Esophagus (tissue), 2 donors: ENCODE results near the gene EMSY. TPM values are rescaled to one million over a fixed set of nuclear protein-coding genes. Genes with fewer than 3 reads are reported as not detected.

Source experiments
- H3K27ac ChIP-seq, 2 donors: one replicate each; pipeline ENCODE4 v1.5.1; 2013; ENCODE audit warnings: low read depth in 2 of 2, mild to moderate bottlenecking in 2 of 2, inconsistent platforms in 1 of 2, low read length in 1 of 2, moderate library complexity in 1 of 2
- H3K27me3 ChIP-seq, 2 donors: one replicate each; pipeline ENCODE4 v1.6.1; 2013; ENCODE audit warnings: low read length in 2 of 2, control low read depth in 1 of 2, mild to moderate bottlenecking in 1 of 2; ENCODE audit not compliant: insufficient read depth in 2 of 2, control insufficient read depth in 1 of 2
- H3K36me3 ChIP-seq, 2 donors: one replicate each; pipeline ENCODE4 v1.6.1; 2013; ENCODE audit warnings: low read length in 1 of 2; ENCODE audit not compliant: control insufficient read depth in 2 of 2, insufficient read depth in 2 of 2
- H3K4me1 ChIP-seq, 2 donors: one replicate each; pipeline ENCODE4 v1.6.1; 2013; ENCODE audit warnings: low read length in 1 of 2; ENCODE audit not compliant: control insufficient read depth in 2 of 2, insufficient read depth in 2 of 2
- H3K4me3 ChIP-seq, 2 donors: one replicate each; pipeline ENCODE4 v1.5.1; 2013; ENCODE audit warnings: low read length in 2 of 2, mild to moderate bottlenecking in 2 of 2, low read depth in 1 of 2, moderate library complexity in 1 of 2
- H3K9me3 ChIP-seq, 2 donors: one replicate each; pipeline ENCODE4 v1.6.1; 2013; ENCODE audit warnings: mild to moderate bottlenecking in 2 of 2, low read depth in 1 of 2, low read length in 1 of 2, moderate library complexity in 1 of 2; ENCODE audit not compliant: control insufficient read depth in 2 of 2, insufficient read depth in 1 of 2
- WGBS, 2 donors: extraction: QIAGEN DNeasy Blood & Tissue Kit; methylation state at CpG; one replicate each; pipeline ENCODE4 v1.1.7; 2013; 5-methylcytosine and 5-hydroxymethylcytosine counted together
- polyA plus RNA-seq, 2 donors: library from polyadenylated mRNA; stranded (reverse); fragments of 200-250 nt; gene quantifications; one replicate each; pipeline ENCODE4 v1.2.3, GENCODE V29; 2013
- donor health status: healthy with polysubstance abuse.
- donor health status: Bipolar disorder and iron deficiency.

The EMSY gene
- polyA plus RNA-seq, 2 donors = 4.4 to 4.6 TPM

DNA sequence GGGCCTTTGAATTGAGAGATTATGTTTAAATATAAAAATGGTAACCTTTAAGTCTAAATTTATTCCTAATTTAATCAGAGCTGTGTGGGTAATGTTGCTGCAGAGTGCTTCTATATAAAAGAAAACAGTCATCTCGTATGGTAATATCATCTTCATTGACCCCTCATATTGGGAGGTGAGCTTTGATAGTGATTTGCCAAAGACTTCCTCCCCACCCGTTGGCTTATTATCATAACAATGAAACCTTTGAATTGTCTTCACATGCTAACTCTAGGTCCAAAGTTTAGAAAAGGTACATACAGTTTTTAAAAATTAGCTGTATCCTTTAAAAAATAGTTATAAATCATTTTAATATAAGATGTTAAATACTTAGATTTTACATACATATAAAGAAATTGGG lies 3.7 kb downstream of the EMSY start:
- no peaks in the 10 kb centered on the region for H3K27me3 ChIP-seq
- no peak overlapping the region for H3K4me3 ChIP-seq
- no peak overlapping the region for H3K27ac ChIP-seq
- peaks cover 0 to 2% of the 10 kb centered on the region in 2 donors for H3K4me1 ChIP-seq
- no peaks in the 10 kb centered on the region for H3K9me3 ChIP-seq
- H3K36me3 ChIP-seq = no peaks in the 10 kb centered on the region
- WGBS, 2 donors = 37 to 61% methylated on average over 2 of the region's 2 CpGs

DNA sequence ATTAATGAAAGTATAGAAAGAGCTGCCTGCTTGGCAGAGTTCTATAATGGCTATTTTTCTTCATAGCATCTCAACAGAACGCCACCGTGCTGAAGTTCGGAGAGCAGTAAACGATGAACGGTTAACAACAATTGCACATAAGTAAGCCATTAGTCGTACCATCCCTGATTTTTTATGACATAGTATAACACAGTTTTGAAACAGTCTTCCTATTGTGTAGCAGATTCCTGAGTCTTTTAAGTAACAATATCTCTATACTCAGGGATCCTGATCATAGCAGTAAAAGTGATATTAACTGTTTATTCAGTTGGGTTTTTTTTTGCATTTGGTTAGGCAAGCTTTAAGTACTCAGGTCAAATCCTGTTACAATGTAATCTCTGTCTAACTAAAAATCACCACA lies 8.4 kb downstream of the EMSY start:
- H3K27ac ChIP-seq = no peak overlapping the region
- H3K27me3 ChIP-seq = no peaks in the 10 kb centered on the region
- no peaks in the 10 kb centered on the region for H3K4me1 ChIP-seq
- no peaks in the 10 kb centered on the region for H3K9me3 ChIP-seq
- WGBS, 2 donors = 91 to 93% methylated on average over 6 of the region's 6 CpGs
- peaks cover 0 to 2% of the 10 kb centered on the region in 2 donors for H3K36me3 ChIP-seq
- no peak overlapping the region for H3K4me3 ChIP-seq

DNA sequence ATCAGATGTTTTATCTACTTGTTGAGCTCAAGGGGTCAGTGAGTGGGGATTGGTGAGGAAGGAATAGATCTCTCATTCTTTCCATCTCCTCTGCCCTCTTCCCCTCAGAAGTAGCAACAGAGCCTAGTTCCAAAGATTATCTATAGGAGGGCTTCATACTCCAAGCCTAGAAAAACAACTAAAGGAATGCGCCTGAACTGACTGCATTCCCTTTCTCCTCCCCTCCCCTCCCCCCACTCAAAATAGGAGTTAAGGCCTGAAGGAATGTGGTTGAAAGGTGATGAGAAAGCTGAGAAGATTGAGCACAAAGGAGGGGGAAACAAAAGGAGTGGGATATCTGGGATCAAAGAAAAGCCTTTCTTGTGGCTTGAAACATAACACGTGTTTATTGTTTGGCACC lies 10.5 kb downstream of the EMSY start:
- Histone ChIP-seq H3K27me3 (no peaks in the 10 kb centered on the region), H3K27ac (no peak overlapping the region), H3K9me3 (no peaks in the 10 kb centered on the region), H3K4me3 (no peak overlapping the region), H3K4me1 (no peaks in the 10 kb centered on the region), H3K36me3 (peaks cover 0 to 2% of the 10 kb centered on the region in 2 donors)
- 68 to 74% methylated on average over 2 of the region's 2 CpGs for WGBS, 2 donors

DNA sequence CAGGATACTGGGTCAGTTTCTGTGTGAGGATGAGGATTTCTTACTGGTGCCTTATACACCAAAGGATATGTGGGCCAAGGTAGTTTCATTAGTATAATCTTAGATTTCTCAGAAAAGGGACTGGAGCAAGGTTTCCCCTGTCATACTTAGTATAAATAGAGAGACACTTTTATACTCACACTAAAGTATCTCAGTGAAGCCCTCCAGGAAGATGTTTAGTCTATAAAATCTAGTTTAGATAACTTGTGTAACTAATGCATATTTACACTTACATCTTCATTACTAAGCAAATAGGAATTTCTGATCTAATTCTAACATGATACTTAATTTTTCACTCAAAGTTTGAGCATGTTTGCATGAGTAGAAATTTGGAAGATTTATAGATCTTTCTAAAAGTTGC lies 11.1 kb downstream of the EMSY start:
- H3K4me1 ChIP-seq = no peaks in the 10 kb centered on the region
- no peaks in the 10 kb centered on the region for H3K27me3 ChIP-seq
- H3K4me3 ChIP-seq = no peak overlapping the region
- H3K36me3 ChIP-seq = peaks cover 0 to 2% of the 10 kb centered on the region in 2 donors
- H3K9me3 ChIP-seq = no peaks in the 10 kb centered on the region
- no peak overlapping the region for H3K27ac ChIP-seq

DNA sequence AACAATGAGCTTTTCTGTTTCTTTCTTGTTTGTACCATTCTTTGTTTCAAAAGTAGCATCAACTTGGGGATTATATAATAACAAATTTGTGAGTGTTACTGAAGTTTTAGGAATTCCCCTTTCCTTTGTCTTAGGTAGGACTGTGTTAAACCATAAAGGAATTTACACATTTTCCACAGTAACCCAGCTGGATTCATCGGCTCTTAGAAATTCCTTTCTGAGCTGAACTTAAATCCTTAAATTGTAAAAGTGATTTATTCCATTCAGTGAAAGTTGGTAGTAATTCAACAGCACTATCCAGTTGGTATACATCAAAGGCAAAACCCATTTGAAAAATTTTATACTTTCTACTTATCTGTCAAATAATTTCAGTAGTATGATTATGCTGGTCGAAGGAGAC lies 11.8 kb downstream of the EMSY start:
- no peak overlapping the region for H3K4me3 ChIP-seq
- peaks cover 0 to 2% of the 10 kb centered on the region in 2 donors for H3K36me3 ChIP-seq
- no peaks in the 10 kb centered on the region for H3K27me3 ChIP-seq
- no peak overlapping the region for H3K27ac ChIP-seq
- H3K9me3 ChIP-seq = no peaks in the 10 kb centered on the region
- 60 to 69% methylated on average over 2 of the region's 2 CpGs for WGBS, 2 donors
- no peaks in the 10 kb centered on the region for H3K4me1 ChIP-seq

DNA sequence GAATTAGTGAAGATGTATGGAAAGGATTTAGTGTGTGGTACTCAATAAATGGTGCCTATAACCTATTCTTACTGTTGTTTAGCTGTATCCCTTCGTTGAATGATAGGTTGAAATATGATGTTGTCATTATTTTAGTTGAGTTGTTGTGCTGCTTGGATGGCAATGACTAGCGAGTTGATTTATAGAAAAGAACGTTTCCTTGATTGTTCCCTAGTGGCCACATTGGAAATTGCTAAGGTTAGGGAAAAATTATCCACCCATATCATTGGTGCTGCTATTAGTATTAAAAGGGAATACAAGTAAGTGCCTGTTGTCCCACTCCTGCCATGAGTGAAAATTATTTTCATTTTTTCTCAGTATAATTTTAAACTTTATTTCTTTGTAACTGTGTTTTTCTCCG lies 14.5 kb downstream of the EMSY start:
- Histone ChIP-seq H3K27me3 (no peaks in the 10 kb centered on the region), H3K4me3 (no peak overlapping the region), H3K9me3 (no peaks in the 10 kb centered on the region), H3K36me3 (peaks cover 0 to 2% of the 10 kb centered on the region in 2 donors), H3K4me1 (no peaks in the 10 kb centered on the region), H3K27ac (no peak overlapping the region)
- WGBS, 2 donors = 66 to 72% methylated on average over 4 of the region's 4 CpGs

DNA sequence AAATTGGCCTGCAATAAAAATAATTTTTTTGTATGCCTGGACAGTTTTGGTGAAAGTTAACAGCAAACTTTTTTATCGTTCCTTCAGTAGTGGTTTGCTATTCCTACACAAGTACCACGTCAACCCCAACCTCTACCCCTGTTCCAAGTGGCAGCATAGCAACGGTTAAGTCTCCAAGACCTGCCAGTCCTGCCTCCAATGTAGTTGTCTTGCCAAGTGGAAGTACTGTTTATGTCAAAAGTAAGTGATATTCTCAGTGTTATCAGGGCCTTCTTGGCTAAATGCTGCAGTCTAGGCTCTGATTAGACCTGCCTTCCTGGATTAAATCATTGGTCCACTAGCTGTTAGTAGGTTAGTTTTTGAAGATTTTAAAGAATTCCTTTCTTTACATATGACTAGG lies 15.0 kb downstream of the EMSY start:
- no peaks in the 10 kb centered on the region for H3K9me3 ChIP-seq
- H3K4me1 ChIP-seq = no peaks in the 10 kb centered on the region
- H3K36me3 ChIP-seq = peaks cover 0 to 2% of the 10 kb centered on the region in 2 donors
- no peak overlapping the region for H3K27ac ChIP-seq
- 89 to 91% methylated on average over 3 of the region's 3 CpGs for WGBS, 2 donors
- no peak overlapping the region for H3K4me3 ChIP-seq
- H3K27me3 ChIP-seq = no peaks in the 10 kb centered on the region

DNA sequence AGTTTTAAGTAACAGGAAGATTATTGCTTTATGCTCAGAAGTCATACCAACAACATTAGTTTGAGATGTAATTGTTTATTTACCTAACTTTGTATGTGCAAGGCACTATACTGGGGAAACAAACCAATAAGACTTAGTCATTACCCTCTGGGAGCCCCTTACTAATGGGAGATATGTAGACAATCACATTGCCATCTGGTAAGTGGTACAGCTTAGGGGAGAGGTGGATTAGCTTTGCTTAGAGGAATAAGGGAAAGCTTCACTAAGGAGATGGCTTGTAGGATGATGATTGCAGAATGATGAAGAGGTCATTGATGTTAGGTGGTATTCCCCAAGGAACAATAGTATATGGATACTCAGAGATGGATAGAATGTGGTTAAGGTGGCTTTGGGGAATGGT lies 17.5 kb downstream of the EMSY start:
- Histone ChIP-seq H3K4me3 (no peak overlapping the region), H3K27ac (no peak overlapping the region), H3K4me1 (no peaks in the 10 kb centered on the region), H3K9me3 (no peaks in the 10 kb centered on the region), H3K36me3 (peaks cover 0 to 2% of the 10 kb centered on the region in 2 donors), H3K27me3 (no peaks in the 10 kb centered on the region)

DNA sequence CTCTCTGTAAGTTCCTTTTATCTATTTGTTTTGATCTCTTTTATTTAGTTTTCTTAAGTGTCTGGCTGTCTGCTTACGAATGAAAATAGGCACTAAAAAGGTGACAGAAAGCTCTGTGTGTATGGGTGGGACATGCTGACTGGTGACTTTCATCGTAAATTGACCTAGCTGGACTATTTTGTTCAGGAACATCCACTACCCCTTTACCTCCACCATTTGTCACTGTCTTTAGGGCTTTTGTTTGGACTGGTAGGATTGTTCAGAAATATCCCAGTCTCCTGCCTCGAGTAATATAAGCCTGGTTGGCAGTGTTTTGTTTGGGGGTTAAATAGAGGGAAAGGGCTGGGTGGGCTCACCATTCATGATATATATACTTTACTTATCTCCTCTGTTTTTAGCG lies 20.9 kb downstream of the EMSY start:
- 82 to 87% methylated on average over 4 of the region's 4 CpGs for WGBS, 2 donors
- Histone ChIP-seq H3K36me3 (no peaks in the 10 kb centered on the region), H3K9me3 (no peaks in the 10 kb centered on the region), H3K27ac (no peak overlapping the region), H3K27me3 (no peaks in the 10 kb centered on the region), H3K4me3 (no peak overlapping the region), H3K4me1 (no peaks in the 10 kb centered on the region)

DNA sequence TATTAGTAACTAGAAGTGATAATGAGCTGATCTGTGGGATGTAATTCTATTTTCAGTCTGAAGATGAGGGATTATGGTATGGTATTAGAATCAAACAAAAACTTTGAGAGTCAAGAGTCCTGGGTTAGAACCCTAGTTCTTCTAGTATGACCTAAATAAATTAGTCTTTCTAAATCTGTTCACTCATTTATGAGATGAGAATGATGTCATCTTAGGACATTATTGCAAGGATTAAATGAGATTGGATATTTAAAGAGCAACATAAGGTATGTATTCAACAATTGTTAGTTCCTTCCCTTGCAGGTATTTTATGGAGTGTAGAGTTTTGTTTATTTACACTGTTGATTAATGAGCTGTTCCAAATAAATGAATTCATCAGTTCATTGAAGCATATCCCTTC lies 21.8 kb downstream of the EMSY start:
- no peak overlapping the region for H3K27ac ChIP-seq
- H3K36me3 ChIP-seq = no peaks in the 10 kb centered on the region
- no peaks in the 10 kb centered on the region for H3K4me1 ChIP-seq
- no peak overlapping the region for H3K4me3 ChIP-seq
- H3K27me3 ChIP-seq = no peaks in the 10 kb centered on the region
- H3K9me3 ChIP-seq = no peaks in the 10 kb centered on the region
